IPS-15b (cell line): Measurements from ENCODE around the gene KCNK17.

Source experiments
- H3K27me3 ChIP-seq: one replicate; pipeline ENCODE4 v1.6.1; 2013; ENCODE audit warnings: low read length; ENCODE audit not compliant: control insufficient read depth, insufficient read depth
- H3K36me3 ChIP-seq: one replicate; pipeline ENCODE4 v1.6.1; 2013; ENCODE audit warnings: low read length; ENCODE audit not compliant: control insufficient read depth, insufficient read depth
- H3K4me1 ChIP-seq: one replicate; pipeline ENCODE4 v1.6.1; 2013; ENCODE audit warnings: mild to moderate bottlenecking, low read length; ENCODE audit not compliant: control insufficient read depth, insufficient read depth
- H3K4me3 ChIP-seq: one replicate; pipeline ENCODE4 v1.5.1; 2013; ENCODE audit warnings: low read depth, low read length
- H3K9ac ChIP-seq: one replicate; pipeline ENCODE4 v1.6.1; 2013; ENCODE audit warnings: low read depth, mild to moderate bottlenecking, low read length
- H3K9me3 ChIP-seq: one replicate; pipeline ENCODE4 v1.6.1; 2013; ENCODE audit warnings: mild to moderate bottlenecking, low read length; ENCODE audit not compliant: control insufficient read depth, insufficient read depth

KCNK17 gene

GRCh38 chr6:39347206-39347605, 33.0 kb upstream of the KCNK17 start:
- Histone ChIP-seq H3K4me1 (peaks cover 2% of the 10 kb centered on the region), H3K27me3 (no peaks in the 10 kb centered on the region), H3K9me3 (no peaks in the 10 kb centered on the region), H3K4me3 (no peak overlapping the region), H3K36me3 (no peaks in the 10 kb centered on the region), H3K9ac (no peak overlapping the region)

- H3K4me3 ChIP-seq: no peak overlapping the region
- H3K27me3 ChIP-seq: no peaks in the 10 kb centered on the region
- H3K4me1 ChIP-seq: peaks cover 2% of the 10 kb centered on the region
- H3K36me3 ChIP-seq: no peaks in the 10 kb centered on the region
- H3K9me3 ChIP-seq: no peaks in the 10 kb centered on the region
- H3K9ac ChIP-seq: no peak overlapping the region
Measured at GRCh38 chr6:39344821-39345280, 30.6 kb upstream of the KCNK17 start.

GRCh38 chr6:39343396-39343870, 29.2 kb upstream of the KCNK17 start:
- Histone ChIP-seq H3K4me1 (peaks cover 2% of the 10 kb centered on the region), H3K27me3 (no peaks in the 10 kb centered on the region), H3K4me3 (no peak overlapping the region), H3K9me3 (no peaks in the 10 kb centered on the region), H3K36me3 (no peaks in the 10 kb centered on the region), H3K9ac (no peak overlapping the region)

GRCh38 chr6:39342692-39343395, 28.6 kb upstream of the KCNK17 start:
- Histone ChIP-seq H3K9ac (no peak overlapping the region), H3K4me3 (no peak overlapping the region), H3K4me1 (peaks cover 2% of the 10 kb centered on the region), H3K36me3 (no peaks in the 10 kb centered on the region), H3K27me3 (no peaks in the 10 kb centered on the region), H3K9me3 (no peaks in the 10 kb centered on the region)

- H3K36me3 ChIP-seq: no peaks in the 10 kb centered on the region
- H3K4me1 ChIP-seq: peaks cover 2% of the 10 kb centered on the region
- H3K9me3 ChIP-seq: no peaks in the 10 kb centered on the region
- H3K4me3 ChIP-seq: no peak overlapping the region
- H3K27me3 ChIP-seq: no peaks in the 10 kb centered on the region
- H3K9ac ChIP-seq: no peak overlapping the region
Measured at GRCh38 chr6:39341937-39342336, 27.7 kb upstream of the KCNK17 start.

GRCh38 chr6:39341352-39341751, 27.1 kb upstream of the KCNK17 start:
- Histone ChIP-seq H3K9ac (no peak overlapping the region), H3K4me3 (no peak overlapping the region), H3K27me3 (no peaks in the 10 kb centered on the region), H3K4me1 (peaks cover 2% of the 10 kb centered on the region), H3K9me3 (no peaks in the 10 kb centered on the region), H3K36me3 (no peaks in the 10 kb centered on the region)

- Histone ChIP-seq H3K9me3 (no peaks in the 10 kb centered on the region), H3K9ac (no peak overlapping the region)
Measured at GRCh38 chr6:39339868-39340550, 25.8 kb upstream of the KCNK17 start.

GRCh38 chr6:39339096-39339867, 25.1 kb upstream of the KCNK17 start:
- Histone ChIP-seq H3K4me1 (peaks cover 2% of the 10 kb centered on the region), H3K27me3 (no peaks in the 10 kb centered on the region), H3K9ac (no peak overlapping the region), H3K9me3 (no peaks in the 10 kb centered on the region), H3K36me3 (no peaks in the 10 kb centered on the region), H3K4me3 (no peak overlapping the region)

More at GRCh38 chr6:39339868-39340550, 25.8 kb upstream of the KCNK17 start:
- Histone ChIP-seq H3K27me3 (no peaks in the 10 kb centered on the region), H3K4me1 (peaks cover 2% of the 10 kb centered on the region), H3K36me3 (no peaks in the 10 kb centered on the region), H3K4me3 (no peak overlapping the region)

GRCh38 chr6:39338397-39338796, 24.2 kb upstream of the KCNK17 start:
- no peaks in the 10 kb centered on the region for H3K9me3 ChIP-seq
- no peaks in the 10 kb centered on the region for H3K4me1 ChIP-seq
- no peak overlapping the region for H3K9ac ChIP-seq
- no peaks in the 10 kb centered on the region for H3K27me3 ChIP-seq
- H3K36me3 ChIP-seq: no peaks in the 10 kb centered on the region
- no peak overlapping the region for H3K4me3 ChIP-seq

- Histone ChIP-seq H3K4me3 (no peak overlapping the region), H3K4me1 (no peaks in the 10 kb centered on the region), H3K9ac (no peak overlapping the region), H3K9me3 (no peaks in the 10 kb centered on the region), H3K27me3 (no peaks in the 10 kb centered on the region), H3K36me3 (no peaks in the 10 kb centered on the region)
Measured at GRCh38 chr6:39335780-39336545, 21.7 kb upstream of the KCNK17 start.
